Right kidney (tissue), 1 donor: ENCODE measurements around the gene C15orf40.
A peak's percentile ranks its signal among the peaks of the same experiment; 100 is the strongest.

Experiments used
- DNase-seq: peaks from one replicate; pipeline ENCODE4 v3.0.0-alpha.2; 2016

C15orf40 gene

GRCh38 chr15:82995076-82995475, 16.4 kb downstream of the C15orf40 start:
- no peak for DNase-seq

DNA sequence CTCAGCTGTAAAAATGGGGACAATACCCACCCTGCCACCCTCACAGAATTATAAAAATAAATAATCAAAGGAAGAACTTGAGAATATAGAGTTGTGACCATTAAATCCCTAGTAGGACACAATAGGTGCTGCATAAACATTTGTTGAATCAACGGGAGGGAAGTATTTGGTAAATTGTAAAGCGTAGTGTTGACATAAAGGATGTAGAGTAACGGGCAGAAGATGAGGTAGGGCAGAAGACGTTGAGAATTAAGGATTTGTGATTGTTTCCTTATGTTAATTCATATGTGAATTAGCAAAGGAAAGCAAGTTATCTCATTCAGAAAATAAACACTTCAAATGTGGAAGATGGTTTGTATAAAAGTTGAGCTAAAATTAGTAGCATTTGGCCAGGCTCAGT, 18.3 kb downstream of the C15orf40 start:
- DNase-seq: no peak

DNA sequence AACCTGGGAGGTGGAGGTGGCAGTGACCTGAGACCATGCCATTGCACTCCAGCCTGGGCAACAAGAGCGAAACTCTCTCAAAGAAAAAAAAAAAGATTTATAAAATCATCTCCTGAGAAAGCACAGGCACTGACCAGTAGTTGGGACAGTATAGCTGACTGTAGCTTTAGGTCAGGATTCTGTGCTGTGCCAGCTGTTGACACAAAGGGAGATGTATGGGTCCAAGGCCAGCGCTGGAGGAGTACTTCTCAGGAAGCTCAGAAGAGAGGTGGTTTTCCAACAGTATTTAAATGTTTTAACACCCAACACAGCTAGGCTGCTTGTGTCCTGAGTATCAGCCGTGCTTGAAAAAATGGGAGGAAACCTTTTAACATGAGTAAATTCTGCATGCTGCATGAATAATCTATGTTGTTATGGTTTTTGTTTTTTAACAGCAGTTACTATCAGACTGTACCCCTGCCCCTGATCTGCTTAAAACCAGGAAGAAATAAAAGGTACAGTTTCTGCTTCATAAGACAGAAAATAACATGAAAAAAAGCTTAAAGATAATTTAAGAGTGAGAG, 18.9 kb downstream of the C15orf40 start:
- no peak for DNase-seq

- no peak for DNase-seq
Observed at GRCh38 chr15:82986442-82986780, 25.0 kb downstream of the C15orf40 start.

DNA sequence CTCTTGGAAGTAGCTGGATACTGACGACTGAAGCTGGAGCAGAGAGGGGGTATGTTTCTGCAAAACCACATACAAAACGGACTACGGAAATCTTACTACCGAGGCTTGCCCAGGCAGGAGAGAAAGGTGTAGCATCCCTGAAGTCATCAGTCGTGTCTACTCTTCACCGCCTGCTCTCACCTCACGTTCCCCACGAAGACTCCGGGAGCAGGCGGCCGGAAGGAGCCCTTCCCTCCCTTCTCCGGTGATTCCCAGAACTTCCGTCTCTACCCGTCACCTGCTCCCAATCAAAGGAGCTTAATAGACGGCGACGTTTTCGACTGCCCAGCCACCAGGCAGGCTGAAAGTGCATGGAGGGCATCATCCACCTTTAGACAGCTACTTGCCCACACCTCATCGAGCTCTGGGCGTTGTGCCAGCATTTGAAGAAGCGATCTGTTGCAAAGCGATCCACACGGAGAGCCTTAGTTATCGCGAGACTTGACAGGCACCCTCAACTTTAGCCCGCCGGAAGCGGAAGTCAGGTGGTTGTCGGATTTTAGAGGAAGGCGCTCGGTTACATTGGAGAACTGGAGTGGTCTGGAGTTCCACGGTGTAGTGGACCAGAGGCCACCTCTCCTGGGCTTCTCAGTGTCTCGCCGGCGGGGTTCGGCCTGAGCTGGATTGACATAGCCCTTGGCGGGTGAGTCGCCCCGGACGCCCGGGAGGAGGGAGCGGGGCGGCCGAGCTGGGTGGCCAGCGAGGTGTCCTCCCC, 25.6 kb downstream of the C15orf40 start, which contains the start of gene RAMAC:
Gene RAMAC, plus strand, starts transcription at position 523 of the 754 bp plus-strand sequence. CDS start 2,809 bp downstream, outside the sequence.
- DNase-seq: peak; percentile 93

DNA sequence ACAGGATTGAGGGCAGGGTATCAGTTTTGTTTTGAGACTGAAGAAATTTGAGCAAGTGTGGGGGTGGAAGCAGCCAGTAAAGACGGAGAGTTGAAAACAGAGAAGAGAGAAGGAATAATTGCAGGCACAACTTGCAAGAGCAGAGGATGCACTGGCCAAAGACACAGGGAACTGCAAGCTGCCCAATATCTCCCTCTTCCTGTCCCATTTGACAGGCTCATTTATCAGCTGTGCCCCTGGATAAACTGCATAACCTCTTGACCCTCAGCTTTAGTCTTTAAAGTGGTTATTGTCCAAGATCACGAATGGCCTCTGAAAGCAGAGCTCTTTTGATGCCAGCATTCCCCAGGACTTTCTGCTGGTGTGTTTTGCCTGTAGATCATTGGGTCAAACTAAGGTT, 30.5 kb downstream of the C15orf40 start:
- no peak for DNase-seq

DNA sequence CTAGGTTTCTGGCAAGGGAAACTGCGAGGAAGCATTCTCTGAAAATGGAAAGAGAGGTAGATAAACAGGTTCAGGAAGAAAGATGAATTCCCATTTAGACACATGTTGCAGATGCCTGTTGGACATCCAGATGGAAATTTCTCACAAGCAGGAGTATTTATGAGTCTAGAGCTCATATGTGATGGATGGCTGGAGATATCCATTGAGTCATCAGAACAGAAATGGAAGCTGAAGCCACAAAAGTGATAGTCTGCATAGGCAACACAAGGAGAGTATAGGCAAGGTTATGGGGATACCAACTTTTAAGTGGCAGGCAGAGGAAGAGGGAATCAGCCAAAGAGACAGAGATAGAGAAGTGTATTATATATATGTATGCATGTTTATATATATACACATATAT, 31.7 kb downstream of the C15orf40 start:
- no peak for DNase-seq

DNA sequence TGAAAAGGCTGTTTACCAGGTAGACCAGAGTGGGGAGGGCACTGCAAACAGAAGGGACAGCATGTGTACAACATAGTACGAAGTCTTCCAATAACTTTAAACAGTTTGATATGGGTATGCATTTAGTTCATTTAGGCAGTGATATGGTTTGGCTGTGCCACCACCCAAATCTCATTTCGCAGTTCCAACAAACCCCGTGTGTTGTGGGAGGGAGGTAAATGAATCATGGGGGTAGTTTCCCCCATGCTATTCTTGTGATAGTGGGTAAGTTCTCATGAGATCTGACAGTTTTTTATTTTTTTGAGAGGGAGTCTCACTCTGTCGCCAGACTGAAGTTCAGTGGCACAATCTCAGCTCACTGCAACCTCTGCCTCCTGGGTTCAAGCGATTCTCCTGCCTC, 33.0 kb downstream of the C15orf40 start:
- no peak for DNase-seq

GRCh38 chr15:82977076-82977475, 34.4 kb downstream of the C15orf40 start:
- DNase-seq: no peak

DNA sequence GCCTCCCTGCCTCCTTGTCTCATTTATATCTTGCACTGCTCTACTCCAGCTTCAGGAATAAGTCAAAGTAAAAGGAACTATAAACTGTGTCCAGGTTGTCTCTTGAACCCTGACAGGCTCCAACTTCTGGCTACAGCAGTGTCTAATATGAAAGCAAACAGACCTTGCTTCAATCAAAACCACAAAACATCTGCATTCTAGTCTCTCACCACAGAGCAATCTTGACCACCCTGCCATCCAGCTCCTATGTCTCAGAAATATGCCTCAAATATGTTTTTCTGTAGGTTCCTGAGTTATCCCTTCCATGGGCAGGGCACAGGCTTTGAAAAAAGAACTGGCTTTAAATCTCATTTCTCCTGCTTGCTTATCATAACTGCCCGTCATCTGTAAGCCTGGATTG, 38.4 kb downstream of the C15orf40 start:
- DNase-seq: no peak

GRCh38 chr15:82971218-82971984, 40.0 kb downstream of the C15orf40 start:
- no peak for DNase-seq

GRCh38 chr15:82970696-82971095, 40.7 kb downstream of the C15orf40 start:
- no peak for DNase-seq

DNA sequence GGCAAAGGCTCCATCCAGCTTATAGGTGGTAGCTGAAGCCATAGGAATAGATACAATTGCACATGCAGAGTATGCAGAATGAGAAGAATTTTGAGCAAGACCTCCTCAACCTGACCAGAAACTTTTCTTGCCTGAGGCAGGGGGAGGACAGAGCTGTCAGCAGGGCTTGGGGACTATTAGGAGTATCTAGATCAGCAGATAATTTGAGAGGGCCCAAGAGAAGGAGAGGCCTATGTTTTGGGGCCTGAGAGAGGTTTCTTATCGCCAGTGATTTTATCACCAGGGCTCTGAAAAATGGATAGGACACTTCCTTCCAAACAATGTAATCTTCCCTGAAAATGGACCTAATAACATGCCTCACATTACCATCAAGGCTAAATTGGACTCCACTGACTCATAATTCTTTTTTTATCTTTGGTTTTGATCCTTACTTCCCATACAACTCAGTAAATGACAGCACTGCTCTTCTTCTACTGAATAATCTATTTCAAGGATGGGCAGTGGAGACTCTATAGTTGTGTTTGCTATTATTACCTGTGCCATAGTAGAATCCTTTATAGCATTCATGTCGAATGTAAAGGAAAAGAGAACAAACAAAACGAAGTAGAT, 41.3 kb downstream of the C15orf40 start:
- DNase-seq: no peak

DNA sequence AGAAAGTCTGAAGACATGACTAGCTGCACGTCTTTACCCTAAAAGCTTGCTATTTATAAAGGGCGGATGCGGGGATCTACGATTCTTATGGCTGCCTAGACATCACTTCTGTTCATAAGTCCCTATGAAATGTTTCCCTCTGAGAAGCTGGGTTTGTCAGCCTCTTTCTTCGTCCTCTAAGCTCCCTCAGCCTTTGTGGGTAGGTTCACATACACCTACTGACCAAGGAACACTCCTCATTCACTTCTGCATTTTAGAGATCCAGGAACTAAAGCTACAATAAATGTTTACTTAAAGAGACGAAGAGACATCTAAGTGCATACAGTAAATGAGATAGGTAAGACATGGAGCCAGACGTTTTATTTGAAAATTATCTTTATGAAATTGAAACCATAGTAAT, 42.1 kb downstream of the C15orf40 start:
- DNase-seq: no peak

DNA sequence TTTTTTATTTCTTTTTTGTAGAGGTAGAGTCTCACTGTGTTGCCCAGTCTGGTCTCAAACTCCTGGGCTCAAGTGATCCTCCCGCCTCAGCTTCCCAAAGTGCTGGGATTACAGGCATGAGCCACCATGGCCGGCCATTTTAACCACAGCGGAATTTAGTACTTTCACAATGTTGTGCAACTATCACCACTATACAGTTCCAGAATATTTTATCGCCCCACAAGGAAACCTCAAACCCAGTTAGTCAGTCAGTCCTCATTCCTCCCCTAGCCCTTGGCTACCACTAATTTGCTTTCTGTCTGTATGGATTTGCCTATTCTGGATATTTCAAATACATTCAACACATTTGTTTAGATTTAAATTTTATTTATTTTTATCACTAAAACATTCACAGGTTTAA, 43.4 kb downstream of the C15orf40 start:
- DNase-seq: no peak

GRCh38 chr15:82966671-82967071, 44.8 kb downstream of the C15orf40 start:
- no peak for DNase-seq

- DNase-seq: no peak
Observed at GRCh38 chr15:82964890-82965289, 46.5 kb downstream of the C15orf40 start.

DNA sequence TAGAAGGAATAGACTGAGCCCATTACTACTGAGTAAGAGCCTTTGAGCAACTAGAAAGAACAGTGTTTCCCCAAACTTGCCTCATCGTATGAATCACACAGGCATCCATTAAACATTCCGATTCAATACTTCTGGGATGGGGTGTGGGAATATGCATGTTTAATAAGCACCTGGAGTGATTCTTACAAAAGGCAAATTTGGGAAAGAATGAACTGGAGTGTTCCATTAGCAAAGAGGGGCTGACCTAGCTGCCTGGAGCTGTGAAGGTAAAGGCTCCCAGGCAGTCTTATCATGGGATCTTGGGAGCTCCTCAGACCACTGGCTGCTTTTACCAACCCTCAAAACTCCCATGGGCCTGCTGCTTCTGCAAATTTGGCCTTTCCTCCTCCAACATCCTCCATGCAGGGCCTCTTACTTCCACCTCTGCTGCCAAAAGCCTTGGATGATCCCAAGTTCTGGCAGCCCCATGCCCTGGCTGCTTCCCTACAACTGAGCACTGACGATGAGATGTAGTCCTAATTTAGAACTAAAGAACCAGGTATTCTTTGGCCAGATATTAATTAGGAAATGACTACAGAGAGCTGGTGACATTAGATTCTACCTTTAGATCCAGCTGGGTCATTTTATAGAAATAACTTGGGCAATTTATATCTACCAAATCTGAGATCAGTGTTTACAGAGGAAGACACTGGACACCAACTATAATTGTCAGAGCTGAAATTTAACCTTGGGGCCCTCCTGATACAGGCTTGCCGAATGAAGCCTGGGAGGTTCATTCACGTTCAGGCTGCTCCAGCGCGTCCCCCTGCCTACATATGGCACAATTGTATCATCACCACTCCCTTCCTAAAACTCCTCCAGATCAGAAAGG, 47.7 kb downstream of the C15orf40 start:
- DNase-seq: no peak

DNA sequence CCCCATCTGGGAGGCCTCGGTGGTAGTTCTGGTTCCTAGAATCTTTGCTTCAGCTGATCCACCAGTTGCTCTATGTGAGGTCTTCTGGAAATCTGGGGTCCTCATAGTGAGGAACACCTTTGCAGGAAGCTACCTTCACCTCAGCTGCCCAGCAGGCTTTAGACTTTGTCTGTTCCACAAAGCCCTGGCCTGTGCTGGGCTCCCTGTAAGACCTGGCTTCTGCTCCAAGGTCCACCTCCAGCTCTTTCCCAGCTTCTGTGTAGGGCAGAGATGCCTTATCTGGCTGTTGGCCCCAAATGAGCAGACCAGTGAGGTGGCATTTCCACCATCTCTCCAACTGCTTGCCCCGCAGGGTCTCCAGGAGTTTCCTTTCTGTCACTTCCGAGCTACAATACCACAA, 50.7 kb downstream of the C15orf40 start:
- DNase-seq: no peak

- DNase-seq: no peak
Observed at GRCh38 chr15:82959423-82959822, 52.0 kb downstream of the C15orf40 start.

DNA sequence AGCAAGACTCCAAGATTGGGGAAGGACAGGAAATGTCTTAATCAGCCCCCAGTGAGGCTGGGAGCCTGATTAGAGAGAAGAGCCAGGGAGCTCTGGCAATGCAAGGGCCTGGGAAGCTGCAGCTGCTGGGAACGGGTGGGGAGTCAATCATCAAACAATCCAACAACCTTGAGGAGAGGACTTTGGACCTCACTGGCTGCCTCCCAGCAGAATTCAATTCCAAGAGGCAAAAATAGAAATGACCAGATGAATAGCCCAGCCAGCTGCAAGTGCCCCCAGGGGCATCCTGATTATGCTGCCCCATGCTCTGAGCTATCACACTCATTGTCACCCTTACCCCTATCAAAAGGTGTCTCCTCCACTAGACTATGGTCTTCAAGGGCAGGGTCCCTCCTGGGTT, 52.8 kb downstream of the C15orf40 start:
- no peak for DNase-seq
